Inferior parietal cortex (tissue), 1 donor: ENCODE measurements around the gene MINDY1.

ENCODE experiments used
- DNase-seq: peaks from one replicate; pipeline ENCODE4 v3.0.0-alpha.2; 2016; ENCODE audit errors: extremely low spot score

The MINDY1 gene

GRCh38 chr1:151006327-151007052 lies at the start of gene MINDY1:
Gene MINDY1, minus strand, starts transcription at chr1:151006902. Its CDS starts 4,285 bp downstream, at chr1:151002617.
- peak; percentile 87 for DNase-seq

- no peak for DNase-seq
Observed at GRCh38 chr1:151056149-151056548, 49.4 kb upstream of the MINDY1 start.

- no peak for DNase-seq
Observed at GRCh38 chr1:151055581-151055980, 48.9 kb upstream of the MINDY1 start.

- no peak for DNase-seq
Observed at GRCh38 chr1:151054971-151055547, 48.4 kb upstream of the MINDY1 start.

GRCh38 chr1:151051356-151052009 lies 44.8 kb upstream of the MINDY1 start:
- no peak for DNase-seq

- no peak for DNase-seq
Observed at GRCh38 chr1:151050051-151050688, 43.5 kb upstream of the MINDY1 start.

GRCh38 chr1:151049458-151049857 lies 42.8 kb upstream of the MINDY1 start:
- no peak for DNase-seq

- no peak for DNase-seq
Observed at GRCh38 chr1:151048645-151049032, 41.9 kb upstream of the MINDY1 start.

GRCh38 chr1:151047925-151048644 lies 41.4 kb upstream of the MINDY1 start:
- DNase-seq = no peak

GRCh38 chr1:151047591-151047924 lies 40.9 kb upstream of the MINDY1 start, which contains the start of gene C1orf56:
Gene C1orf56, plus strand, starts transcription at chr1:151047751. Its CDS starts 97 bp downstream, at chr1:151047848.
- peak; percentile 77 for DNase-seq

GRCh38 chr1:151043163-151043562 lies 36.5 kb upstream of the MINDY1 start:
- DNase-seq = no peak

- no peak for DNase-seq
Observed at GRCh38 chr1:151039521-151039920, 32.8 kb upstream of the MINDY1 start.

GRCh38 chr1:151037032-151037431 lies 30.3 kb upstream of the MINDY1 start:
- DNase-seq = no peak

GRCh38 chr1:151036356-151036755 lies 29.7 kb upstream of the MINDY1 start, which contains the start of gene BNIPL:
Gene BNIPL, plus strand, starts transcription at chr1:151036586. Its CDS starts 140 bp downstream, at chr1:151036726.
- DNase-seq = no peak

- DNase-seq = no peak
Observed at GRCh38 chr1:151035167-151035566, 28.5 kb upstream of the MINDY1 start.

- no peak for DNase-seq
Observed at GRCh38 chr1:151032164-151032563, 25.5 kb upstream of the MINDY1 start.

- DNase-seq = no peak
Observed at GRCh38 chr1:151026460-151026859, 19.8 kb upstream of the MINDY1 start.

GRCh38 chr1:151024540-151025146 lies 17.9 kb upstream of the MINDY1 start:
- peak; percentile 83 for DNase-seq

GRCh38 chr1:151013518-151013917 lies 6.8 kb upstream of the MINDY1 start:
- no peak for DNase-seq

- DNase-seq = no peak
Observed at GRCh38 chr1:151012684-151013471, 6.2 kb upstream of the MINDY1 start.
